Colonic mucosa (tissue), 4 donors: Measurements from ENCODE around the gene ACOT2. TPM values are rescaled to one million over a fixed set of nuclear protein-coding genes. Genes with fewer than 3 reads are reported as not detected.

ENCODE experiments used
- DNase-seq: peaks from one replicate; pipeline ENCODE4 v3.0.0-alpha.2; 2020
- H3K27ac ChIP-seq: fragments of 200-600 bp; one replicate; pipeline ENCODE4 v1.8.0; 2021
- H3K27me3 ChIP-seq: fragments of 200-600 bp; one replicate; pipeline ENCODE4 v1.8.0; 2021
- H3K36me3 ChIP-seq: fragments of 200-600 bp; one replicate; pipeline ENCODE4 v1.8.0; 2021
- H3K4me1 ChIP-seq: fragments of 200-600 bp; one replicate; pipeline ENCODE4 v1.8.0; 2021; ENCODE audit warnings: mild to moderate bottlenecking
- H3K4me3 ChIP-seq: fragments of 200-600 bp; one replicate; pipeline ENCODE4 v1.8.0; 2021
- H3K9ac ChIP-seq, 2 donors: one replicate each; pipeline ENCODE4 v1.7.0; 2013; ENCODE audit warnings: control low read depth in 2 of 2, low read depth in 2 of 2, low read length in 2 of 2
- H3K9me3 ChIP-seq: fragments of 200-600 bp; one replicate; pipeline ENCODE4 v1.8.0; 2021
- intact Hi-C: fragments of 100-400 bp; cut with DNase I; formaldehyde crosslinking; loops from one replicate; pipeline ENCODE4 v1.14.1; 2022
- total RNA-seq, 2 donors: library from RNA; stranded (reverse); fragmentation: NEBNext Ultra II Directional in 1 of 2; extraction: Animal tissue kit (Norgen Biotek cat#: 25700) in 1 of 2; gene quantifications; one replicate each; pipeline ENCODE4 v1.2.1, GENCODE V29; 2021
- TF ChIP-seq, protein P1 (sequence below): fragments of 200-600 bp; IDR thresholded peaks from one replicate; pipeline ENCODE4 v1.8.0; 2022; ENCODE audit warnings: antibody characterized with exemption, mild to moderate bottlenecking
- donor health status: healthy.
- donor health status: DM: no; HTN: no; CAD: no.
- donor health status: DM: no; HTN: no; CAD: no.

The ACOT2 gene
- total RNA-seq, 2 donors from 2014 or later = 24.3 to 44.2 TPM

DNA sequence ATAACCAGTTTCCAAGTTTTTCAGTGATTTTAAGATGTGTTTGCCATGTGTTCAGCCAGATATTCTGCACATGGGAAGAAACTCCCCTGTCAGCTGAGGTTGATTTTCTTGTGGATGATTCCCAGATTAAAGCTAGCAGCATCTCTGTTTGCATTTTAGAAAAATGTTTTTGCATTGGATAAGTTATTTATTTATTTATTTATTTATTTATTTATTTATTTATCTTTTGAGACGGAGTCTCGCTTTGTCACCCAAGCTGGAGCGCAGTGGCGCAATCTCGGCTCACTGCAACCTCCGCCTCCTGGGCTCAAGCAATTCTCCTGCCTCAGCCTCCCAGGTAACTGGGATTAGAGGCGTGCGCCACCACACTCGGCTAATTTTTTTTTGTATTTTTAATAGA, 25.5 kb downstream of the ACOT2 start:
- TF ChIP-seq, protein P1, sequence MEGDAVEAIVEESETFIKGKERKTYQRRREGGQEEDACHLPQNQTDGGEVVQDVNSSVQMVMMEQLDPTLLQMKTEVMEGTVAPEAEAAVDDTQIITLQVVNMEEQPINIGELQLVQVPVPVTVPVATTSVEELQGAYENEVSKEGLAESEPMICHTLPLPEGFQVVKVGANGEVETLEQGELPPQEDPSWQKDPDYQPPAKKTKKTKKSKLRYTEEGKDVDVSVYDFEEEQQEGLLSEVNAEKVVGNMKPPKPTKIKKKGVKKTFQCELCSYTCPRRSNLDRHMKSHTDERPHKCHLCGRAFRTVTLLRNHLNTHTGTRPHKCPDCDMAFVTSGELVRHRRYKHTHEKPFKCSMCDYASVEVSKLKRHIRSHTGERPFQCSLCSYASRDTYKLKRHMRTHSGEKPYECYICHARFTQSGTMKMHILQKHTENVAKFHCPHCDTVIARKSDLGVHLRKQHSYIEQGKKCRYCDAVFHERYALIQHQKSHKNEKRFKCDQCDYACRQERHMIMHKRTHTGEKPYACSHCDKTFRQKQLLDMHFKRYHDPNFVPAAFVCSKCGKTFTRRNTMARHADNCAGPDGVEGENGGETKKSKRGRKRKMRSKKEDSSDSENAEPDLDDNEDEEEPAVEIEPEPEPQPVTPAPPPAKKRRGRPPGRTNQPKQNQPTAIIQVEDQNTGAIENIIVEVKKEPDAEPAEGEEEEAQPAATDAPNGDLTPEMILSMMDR = no peak
- intact Hi-C loops = no loop called here
- H3K27me3 ChIP-seq = no peaks in the 10 kb centered on the region

GRCh38 chr14:73599499-73599898, 30.5 kb downstream of the ACOT2 start:
- H3K9ac ChIP-seq = no peak overlapping the region
- TF ChIP-seq, protein P1 = no peak

More for the DNA sequence above, 25.5 kb downstream of the ACOT2 start:
- Histone ChIP-seq H3K9ac (no peak overlapping the region), H3K9me3 (no peaks in the 10 kb centered on the region), H3K4me1 (no peaks in the 10 kb centered on the region), H3K4me3 (no peak overlapping the region), H3K27ac (no peak overlapping the region), H3K36me3 (no peaks in the 10 kb centered on the region)
- DNase-seq = no peak

GRCh38 chr14:73602994-73603393, 34.0 kb downstream of the ACOT2 start:
- Histone ChIP-seq H3K27ac (no peak overlapping the region), H3K36me3 (no peaks in the 10 kb centered on the region), H3K27me3 (no peaks in the 10 kb centered on the region), H3K9me3 (no peaks in the 10 kb centered on the region), H3K4me1 (no peaks in the 10 kb centered on the region), H3K9ac (no peak overlapping the region), H3K4me3 (no peak overlapping the region)
- DNase-seq = no peak
- TF ChIP-seq, protein P1 = no peak
- intact Hi-C loops = no loop called here

More at GRCh38 chr14:73599499-73599898, 30.5 kb downstream of the ACOT2 start:
- H3K27ac ChIP-seq = no peak overlapping the region
- no peaks in the 10 kb centered on the region for H3K4me1 ChIP-seq
- peak; percentile 23 for DNase-seq
- no peaks in the 10 kb centered on the region for H3K36me3 ChIP-seq
- H3K4me3 ChIP-seq = no peak overlapping the region
- no peaks in the 10 kb centered on the region for H3K27me3 ChIP-seq
- intact Hi-C loops = no loop called here
- H3K9me3 ChIP-seq = no peaks in the 10 kb centered on the region

DNA sequence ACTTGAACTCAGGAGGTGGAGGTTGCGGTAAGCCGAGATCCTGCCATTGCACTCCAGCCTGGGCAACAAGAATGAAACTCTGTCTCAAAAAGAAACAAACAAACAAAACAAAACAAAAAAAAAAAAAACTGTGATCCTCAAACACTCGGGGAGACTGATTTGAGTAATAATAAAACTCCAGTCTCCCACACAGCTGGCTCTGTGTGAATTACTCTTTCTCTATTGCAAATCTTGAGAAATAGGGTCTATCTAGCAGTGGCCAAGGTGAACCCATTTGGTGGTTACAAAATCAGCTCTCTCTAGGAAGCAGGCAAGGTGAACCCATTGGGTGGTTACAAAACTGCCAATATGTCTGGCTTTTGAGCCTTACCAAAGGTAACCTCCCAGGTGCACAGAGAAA, 37.3 kb downstream of the ACOT2 start:
- intact Hi-C loops = no loop called here
- TF ChIP-seq, protein P1 = no peak

DNA sequence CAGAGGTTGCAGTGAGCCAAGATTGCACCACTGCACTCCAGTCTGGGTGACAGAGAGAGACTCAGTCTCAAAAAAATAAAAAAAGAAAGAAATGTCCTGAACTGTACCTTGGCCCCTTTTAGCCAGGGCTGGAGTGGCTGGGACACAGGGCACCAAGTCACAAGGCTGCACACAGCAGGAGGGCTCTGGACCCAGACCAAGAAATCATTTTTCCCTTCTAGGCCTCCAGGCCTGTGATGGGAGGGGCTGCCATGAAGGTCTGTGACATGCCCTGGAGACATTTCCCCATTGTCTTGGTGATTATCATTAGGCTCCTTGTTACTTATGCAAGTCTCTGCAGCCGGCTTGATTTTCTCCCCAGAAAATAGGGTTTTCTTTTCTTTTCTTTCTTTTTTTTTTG, 38.2 kb downstream of the ACOT2 start:
- no peak overlapping the region for H3K4me3 ChIP-seq
- H3K4me1 ChIP-seq = no peaks in the 10 kb centered on the region
- no peak overlapping the region for H3K9ac ChIP-seq
- no peak overlapping the region for H3K27ac ChIP-seq
- H3K9me3 ChIP-seq = no peaks in the 10 kb centered on the region
- DNase-seq = no peak
- no peaks in the 10 kb centered on the region for H3K36me3 ChIP-seq
- no peaks in the 10 kb centered on the region for H3K27me3 ChIP-seq
- intact Hi-C loops = no loop called here
- TF ChIP-seq, protein P1 = no peak

More for the DNA sequence above, 37.3 kb downstream of the ACOT2 start:
- DNase-seq = no peak
- Histone ChIP-seq H3K36me3 (no peaks in the 10 kb centered on the region), H3K9me3 (no peaks in the 10 kb centered on the region), H3K27me3 (no peaks in the 10 kb centered on the region), H3K4me1 (no peaks in the 10 kb centered on the region), H3K4me3 (no peak overlapping the region), H3K9ac (no peak overlapping the region), H3K27ac (no peak overlapping the region)

DNA sequence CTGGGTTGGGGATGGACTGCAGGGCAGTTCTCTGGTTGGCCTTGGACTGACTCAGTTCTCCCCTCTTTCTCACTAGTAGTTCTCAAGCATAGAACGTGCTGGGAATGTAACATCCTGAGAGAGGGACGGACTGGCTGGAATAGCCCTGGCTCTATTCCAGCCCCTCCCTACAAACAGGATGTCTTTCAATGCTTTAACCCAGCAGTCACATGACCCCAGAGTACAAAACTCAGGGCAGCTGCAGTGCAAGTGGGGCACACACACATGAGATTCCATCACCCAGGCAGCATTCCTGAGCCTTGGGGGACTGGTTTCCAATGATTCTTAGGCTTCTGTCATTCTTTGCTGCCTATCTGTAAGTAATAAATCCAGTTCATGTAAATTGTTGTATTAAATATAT, 41.7 kb downstream of the ACOT2 start:
- no peaks in the 10 kb centered on the region for H3K36me3 ChIP-seq
- TF ChIP-seq, protein P1 = no peak
- H3K27ac ChIP-seq = no peak overlapping the region
- H3K4me3 ChIP-seq = no peak overlapping the region
- no peaks in the 10 kb centered on the region for H3K9me3 ChIP-seq
- intact Hi-C loops = no loop called here
- H3K9ac ChIP-seq = no peak overlapping the region
- H3K4me1 ChIP-seq = no peaks in the 10 kb centered on the region
- DNase-seq = peak; percentile 26
- H3K27me3 ChIP-seq = no peaks in the 10 kb centered on the region
